ENCODE data around the gene GPR78.
"Not testable (repeated sequence)": the region's sequence is repeated elsewhere in the genome, so short reads cannot be mapped to it uniquely, and the experiment has no call there.

GPR78 gene

GRCh38 chr4:8614365-8615193 lies 34.4 kb downstream of the GPR78 start:
- no peak for DNase-seq (ENCODE audit: low read depth in 2 of 2, low spot score in 1 of 2)

- no peak for DNase-seq (ENCODE audit: low read depth in 2 of 2, low spot score in 1 of 2)
Measured at GRCh38 chr4:8615366-8615765, 35.2 kb downstream of the GPR78 start.

- DNase-seq (ENCODE audit: low read depth in 2 of 2, low spot score in 1 of 2) = no peak
Measured at GRCh38 chr4:8615921-8616787, 36.0 kb downstream of the GPR78 start.

GRCh38 chr4:8616831-8617230 lies 36.6 kb downstream of the GPR78 start:
- no peak for DNase-seq (ENCODE audit: low read depth in 2 of 2, low spot score in 1 of 2)

GRCh38 chr4:8617486-8618040 lies 37.4 kb downstream of the GPR78 start:
- no peak for DNase-seq (ENCODE audit: low read depth in 2 of 2, low spot score in 1 of 2)

GRCh38 chr4:8618421-8618820 lies 38.2 kb downstream of the GPR78 start:
- no peak for DNase-seq (ENCODE audit: low read depth in 2 of 2, low spot score in 1 of 2)

GRCh38 chr4:8618961-8619720 lies 38.9 kb downstream of the GPR78 start:
- no peak for DNase-seq (ENCODE audit: low read depth in 2 of 2, low spot score in 1 of 2)

- not testable (repeated sequence) for DNase-seq (ENCODE audit: low read depth in 2 of 2, low spot score in 1 of 2)
Measured at GRCh38 chr4:8621135-8621534, 40.9 kb downstream of the GPR78 start.

- DNase-seq (ENCODE audit: low read depth in 2 of 2, low spot score in 1 of 2) = not testable (repeated sequence)
Measured at GRCh38 chr4:8624601-8625272, 44.5 kb downstream of the GPR78 start.

GRCh38 chr4:8630240-8630905 lies 50.2 kb downstream of the GPR78 start:
- not testable (repeated sequence) for DNase-seq (ENCODE audit: low read depth in 2 of 2, low spot score in 1 of 2)

GRCh38 chr4:8631896-8632295 lies 51.7 kb downstream of the GPR78 start:
- DNase-seq (ENCODE audit: low read depth in 2 of 2, low spot score in 1 of 2) = not testable (repeated sequence)

- not testable (repeated sequence) for DNase-seq (ENCODE audit: low read depth in 2 of 2, low spot score in 1 of 2)
Measured at GRCh38 chr4:8634773-8635172, 54.6 kb downstream of the GPR78 start.

GRCh38 chr4:8635897-8636554 lies 55.8 kb downstream of the GPR78 start:
- DNase-seq (ENCODE audit: low read depth in 2 of 2, low spot score in 1 of 2) = not testable (repeated sequence)
